Uterus (tissue), 4 donors: ENCODE results near the gene SLC35G6. TPM values are rescaled to one million over a fixed set of nuclear protein-coding genes. Genes with fewer than 3 reads are reported as not detected.

Experiments
- DNase-seq, 2 donors: peaks; one replicate each; pipeline ENCODE4 v3.0.0-alpha.2; 2019 to 2020
- H3K27ac ChIP-seq, 2 donors: fragments of 200-600 bp; sonication (generic); 1 replicate in 1 of 2; 2 replicates in 1 of 2; pipeline ENCODE4 v1.5.1; 2016 to 2018
- H3K27me3 ChIP-seq, 2 donors: fragments of 200-600 bp; sonication (generic); one replicate each; pipeline ENCODE4 v1.5.1; 2018 to 2019; ENCODE audit warnings: control low read depth in 1 of 2
- H3K36me3 ChIP-seq, 2 donors: fragments of 200-600 bp; sonication (generic); one replicate each; pipeline ENCODE4 v1.5.1; 2019; ENCODE audit warnings: control low read depth in 1 of 2
- H3K4me1 ChIP-seq, 2 donors: fragments of 200-600 bp; sonication (generic); one replicate each; pipeline ENCODE4 v1.5.1; 2018 to 2019; ENCODE audit warnings: control low read depth in 1 of 2
- H3K4me3 ChIP-seq, 2 donors: fragments of 200-600 bp; sonication (generic); 1 replicate in 1 of 2; 2 replicates in 1 of 2; pipeline ENCODE4 v1.5.1; 2018 to 2019; ENCODE audit warnings: mild to moderate bottlenecking in 1 of 2
- H3K9me3 ChIP-seq, 2 donors: fragments of 200-600 bp; sonication (generic); one replicate each; pipeline ENCODE4 v1.5.1; 2019; ENCODE audit warnings: control low read depth in 1 of 2
- POLR2A ChIP-seq, 2 donors: fragments of 450-650 bp; IDR thresholded peaks; one replicate each; pipeline ENCODE4 v1.6.1; 2016; ENCODE audit warnings: antibody characterized with exemption in 2 of 2, mild to moderate bottlenecking in 1 of 2, moderate library complexity in 1 of 2
- intact Hi-C: fragments of 100-400 bp; cut with DNase I; formaldehyde crosslinking; loops from one replicate; pipeline ENCODE4 v1.15.1; 2023; ENCODE audit warnings: low total_unique reads
- total RNA-seq, 4 donors: library from RNA; depleted of rRNA in 3 of 4; stranded (reverse); fragments of >200 nt in 3 of 4; gene quantifications; one replicate each; pipeline versions ENCODE4 v1.1.0 to v1.2.4, GENCODE V29; 2014 to 2023
- TF ChIP-seq, protein P1 (sequence below), 4 experiments: fragments of 200-600 bp in 2 of 4; fragments of 450-650 bp in 2 of 4; sonication (generic) in 2 of 4; IDR thresholded peaks; one replicate each; pipeline ENCODE4 v1.5.1; 2016 to 2019; ENCODE audit warnings: antibody characterized with exemption in 4 of 4, mild to moderate bottlenecking in 2 of 4, moderate library complexity in 1 of 4
- donor health status: DM: yes; HTN: yes; CAD: no.

The SLC35G6 gene
- total RNA-seq, 4 donors from 2014 or later: not detected

GRCh38 chr17:7465597-7466275, 15.5 kb upstream of the SLC35G6 start:
- Histone ChIP-seq H3K4me1 (peaks cover 6 to 8% of the 10 kb centered on the region in 2 donors), H3K27ac (peak overlapping the region; percentile 59 to 62), H3K36me3 (no peaks in the 10 kb centered on the region), H3K4me3 (no peak overlapping the region), H3K9me3 (no peaks in the 10 kb centered on the region), H3K27me3 (no peaks in the 10 kb centered on the region)
- intact Hi-C loops: no loop called here
- DNase-seq: peak in 1 of 2 donors; percentile 24
- TF ChIP-seq, protein P1, sequence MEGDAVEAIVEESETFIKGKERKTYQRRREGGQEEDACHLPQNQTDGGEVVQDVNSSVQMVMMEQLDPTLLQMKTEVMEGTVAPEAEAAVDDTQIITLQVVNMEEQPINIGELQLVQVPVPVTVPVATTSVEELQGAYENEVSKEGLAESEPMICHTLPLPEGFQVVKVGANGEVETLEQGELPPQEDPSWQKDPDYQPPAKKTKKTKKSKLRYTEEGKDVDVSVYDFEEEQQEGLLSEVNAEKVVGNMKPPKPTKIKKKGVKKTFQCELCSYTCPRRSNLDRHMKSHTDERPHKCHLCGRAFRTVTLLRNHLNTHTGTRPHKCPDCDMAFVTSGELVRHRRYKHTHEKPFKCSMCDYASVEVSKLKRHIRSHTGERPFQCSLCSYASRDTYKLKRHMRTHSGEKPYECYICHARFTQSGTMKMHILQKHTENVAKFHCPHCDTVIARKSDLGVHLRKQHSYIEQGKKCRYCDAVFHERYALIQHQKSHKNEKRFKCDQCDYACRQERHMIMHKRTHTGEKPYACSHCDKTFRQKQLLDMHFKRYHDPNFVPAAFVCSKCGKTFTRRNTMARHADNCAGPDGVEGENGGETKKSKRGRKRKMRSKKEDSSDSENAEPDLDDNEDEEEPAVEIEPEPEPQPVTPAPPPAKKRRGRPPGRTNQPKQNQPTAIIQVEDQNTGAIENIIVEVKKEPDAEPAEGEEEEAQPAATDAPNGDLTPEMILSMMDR (IDR thresholded peaks at IDR 0.05): no peak
- TF ChIP-seq POLR2A (IDR thresholded peaks at IDR 0.05): no peak

DNA sequence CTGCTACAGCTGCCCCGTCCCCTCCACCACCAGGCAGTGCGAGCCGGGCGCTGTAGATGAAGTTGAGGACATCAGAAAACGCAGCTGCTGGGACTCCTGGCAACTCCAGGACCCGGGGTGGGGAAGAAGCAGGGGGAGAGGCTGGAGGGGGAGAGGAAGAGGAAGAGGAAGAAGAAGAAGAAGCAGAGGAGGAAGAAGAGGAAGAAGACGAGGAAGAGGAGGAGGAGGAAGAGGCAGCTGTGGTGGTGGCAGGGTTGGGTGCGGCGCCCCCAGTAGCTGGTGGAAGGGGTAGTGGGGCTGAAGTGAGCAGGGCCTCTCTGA, 15.0 kb upstream of the SLC35G6 start:
- Histone ChIP-seq H3K36me3 (no peaks in the 10 kb centered on the region), H3K4me3 (no peak overlapping the region), H3K4me1 (peaks cover 6 to 8% of the 10 kb centered on the region in 2 donors), H3K9me3 (no peaks in the 10 kb centered on the region), H3K27me3 (no peaks in the 10 kb centered on the region), H3K27ac (peak overlapping the region; percentile 59 to 62)
- TF ChIP-seq, protein P1 (IDR thresholded peaks at IDR 0.05): no peak
- TF ChIP-seq POLR2A (IDR thresholded peaks at IDR 0.05): no peak
- intact Hi-C loops: no loop called here
- no peak for DNase-seq

DNA sequence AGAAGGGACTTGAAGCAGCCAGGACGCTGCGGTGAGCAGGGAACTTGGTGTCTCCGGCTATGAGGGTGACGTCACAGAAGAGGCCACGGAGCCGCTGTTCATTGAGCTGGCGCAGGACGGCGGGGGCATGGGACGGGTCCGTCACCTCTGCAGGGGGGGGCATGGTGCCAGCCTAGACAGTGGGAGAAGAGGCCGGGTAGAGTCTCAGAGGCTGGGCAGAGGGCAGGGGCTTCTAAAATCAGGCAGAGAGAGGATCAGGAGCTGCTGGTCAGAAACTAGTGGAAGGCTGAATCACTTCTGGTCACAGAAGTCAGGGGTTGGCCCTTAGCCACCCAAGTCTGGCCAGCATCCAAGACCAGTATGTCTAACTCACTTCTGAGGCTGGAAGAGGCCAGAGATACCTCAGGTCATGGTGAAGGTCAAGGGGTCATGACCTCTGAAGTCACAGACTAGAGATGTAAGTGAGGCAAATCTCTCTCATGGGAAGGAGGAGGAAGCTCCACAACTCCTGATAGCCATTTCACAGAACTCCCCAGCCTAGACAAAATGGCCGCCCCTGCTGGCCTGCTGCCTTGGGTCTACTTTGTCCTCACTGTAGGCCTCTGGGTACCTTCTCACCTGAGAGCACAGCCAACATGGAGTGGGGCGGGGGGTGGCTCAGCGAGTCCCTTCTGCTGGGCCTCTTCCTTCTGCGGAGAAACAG, 14.5 kb upstream of the SLC35G6 start:
- DNase-seq: peak; percentile 85 to 86
- Histone ChIP-seq H3K9me3 (no peaks in the 10 kb centered on the region), H3K4me3 (no peak overlapping the region), H3K36me3 (no peaks in the 10 kb centered on the region), H3K4me1 (peaks cover 6 to 8% of the 10 kb centered on the region in 2 donors), H3K27ac (peak overlapping the region; percentile 59 to 62), H3K27me3 (no peaks in the 10 kb centered on the region)
- intact Hi-C loops: no loop called here
- TF ChIP-seq, protein P1 (IDR thresholded peaks at IDR 0.05): no peak
- TF ChIP-seq POLR2A (IDR thresholded peaks at IDR 0.05): no peak

DNA sequence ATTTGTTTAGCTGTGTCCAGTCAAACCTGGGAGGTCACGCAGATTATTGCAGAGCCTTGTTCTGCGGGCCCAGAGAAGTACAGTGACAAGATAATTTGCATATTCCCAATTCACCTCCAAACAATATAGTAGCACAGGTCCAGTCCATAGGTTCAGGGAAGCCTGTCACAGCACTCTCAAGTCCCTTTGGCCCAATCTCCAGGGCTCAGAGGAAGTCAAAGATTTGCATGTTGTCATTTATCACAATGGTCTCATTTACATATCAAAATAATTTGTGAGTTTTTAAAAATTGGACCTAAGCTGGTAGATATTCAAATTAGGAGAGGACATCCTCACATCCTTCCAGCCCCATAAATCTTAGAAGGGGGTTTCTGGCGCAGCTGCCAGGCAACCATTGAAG, 13.7 kb upstream of the SLC35G6 start:
- Histone ChIP-seq H3K4me3 (no peak overlapping the region), H3K4me1 (peaks cover 6 to 8% of the 10 kb centered on the region in 2 donors), H3K27ac (peak overlapping the region; percentile 59 to 62), H3K27me3 (no peaks in the 10 kb centered on the region), H3K36me3 (no peaks in the 10 kb centered on the region), H3K9me3 (no peaks in the 10 kb centered on the region)
- DNase-seq: no peak
- TF ChIP-seq POLR2A (IDR thresholded peaks at IDR 0.05): no peak
- TF ChIP-seq, protein P1 (IDR thresholded peaks at IDR 0.05): no peak
- intact Hi-C loops: no loop called here

DNA sequence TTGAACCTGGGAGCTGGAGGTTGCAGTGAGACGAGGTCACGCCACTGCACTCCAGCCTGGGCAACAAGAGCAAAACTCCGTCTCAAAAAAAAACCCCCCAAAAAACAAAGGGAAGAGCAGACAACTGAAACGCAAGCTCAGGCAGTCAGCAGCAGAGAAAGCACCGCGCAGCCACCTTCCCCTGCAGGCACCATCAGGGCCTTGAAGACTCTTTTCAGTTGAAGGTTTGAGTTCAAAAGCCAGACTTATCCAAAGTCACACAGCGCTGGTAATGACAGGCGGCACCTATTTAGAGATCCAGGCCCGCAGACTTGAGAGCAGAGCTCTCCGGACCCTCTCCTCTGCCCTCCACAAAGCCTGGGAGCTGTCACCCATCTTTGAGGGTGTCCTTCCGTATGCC, 13.0 kb upstream of the SLC35G6 start:
- H3K9me3 ChIP-seq: no peaks in the 10 kb centered on the region
- no peak for DNase-seq
- intact Hi-C loops: no loop called here
- H3K4me3 ChIP-seq: no peak overlapping the region
- H3K27ac ChIP-seq: peak overlapping the region; percentile 59 to 62
- no peaks in the 10 kb centered on the region for H3K36me3 ChIP-seq
- no peak for TF ChIP-seq POLR2A (IDR thresholded peaks at IDR 0.05)
- TF ChIP-seq, protein P1 (IDR thresholded peaks at IDR 0.05): no peak
- H3K27me3 ChIP-seq: no peaks in the 10 kb centered on the region
- H3K4me1 ChIP-seq: peaks cover 6 to 8% of the 10 kb centered on the region in 2 donors
